ENCODE measurements around the gene MAPK8. TPM values are rescaled to one million over a fixed set of nuclear protein-coding genes. Genes with fewer than 3 reads are reported as not detected.

Gene MAPK8
- total RNA-seq, 1 experiment from 2014 or later: 71.1 TPM

DNA sequence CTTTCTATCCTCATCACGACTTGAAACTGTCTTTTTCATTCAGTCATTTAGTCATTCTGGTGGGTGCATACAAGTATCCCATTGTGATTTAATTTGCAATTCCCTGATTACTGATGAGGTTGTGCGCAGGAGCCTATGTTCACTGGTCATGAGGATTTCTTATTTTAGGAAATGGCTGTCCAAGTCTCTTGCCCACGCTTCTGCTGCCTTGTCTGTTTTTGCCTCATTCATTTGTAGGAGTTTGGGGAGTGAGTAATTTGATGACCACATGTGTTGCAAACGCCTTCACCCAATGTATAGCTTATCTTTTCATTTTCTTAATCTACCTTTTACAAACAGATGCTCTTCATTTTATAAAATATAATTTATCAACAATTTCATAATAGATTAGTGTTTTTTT is 171.1 kb downstream of the MAPK8 start:
- DNase-seq (ENCODE audit: low spot score): no peak

DNA sequence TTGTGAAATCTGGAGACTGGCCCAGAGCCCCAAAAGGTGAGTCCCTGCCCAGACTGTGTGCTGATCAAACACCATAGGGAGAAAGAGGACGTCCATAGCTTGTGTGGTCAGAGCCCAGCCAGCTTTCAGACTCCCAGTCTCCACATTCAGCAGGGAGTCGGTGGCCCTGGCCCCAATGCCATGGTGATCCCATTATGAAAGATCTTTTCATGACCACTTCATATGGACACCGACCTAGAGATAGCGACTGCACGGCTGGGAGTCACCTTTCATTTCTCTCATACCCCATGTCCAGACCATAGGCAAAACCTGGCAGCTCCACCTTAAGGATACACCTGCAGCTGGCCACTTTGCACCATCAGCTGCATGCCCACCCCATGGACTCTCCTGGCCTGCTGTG is 172.0 kb downstream of the MAPK8 start:
- no peak for DNase-seq (ENCODE audit: low spot score)

DNA sequence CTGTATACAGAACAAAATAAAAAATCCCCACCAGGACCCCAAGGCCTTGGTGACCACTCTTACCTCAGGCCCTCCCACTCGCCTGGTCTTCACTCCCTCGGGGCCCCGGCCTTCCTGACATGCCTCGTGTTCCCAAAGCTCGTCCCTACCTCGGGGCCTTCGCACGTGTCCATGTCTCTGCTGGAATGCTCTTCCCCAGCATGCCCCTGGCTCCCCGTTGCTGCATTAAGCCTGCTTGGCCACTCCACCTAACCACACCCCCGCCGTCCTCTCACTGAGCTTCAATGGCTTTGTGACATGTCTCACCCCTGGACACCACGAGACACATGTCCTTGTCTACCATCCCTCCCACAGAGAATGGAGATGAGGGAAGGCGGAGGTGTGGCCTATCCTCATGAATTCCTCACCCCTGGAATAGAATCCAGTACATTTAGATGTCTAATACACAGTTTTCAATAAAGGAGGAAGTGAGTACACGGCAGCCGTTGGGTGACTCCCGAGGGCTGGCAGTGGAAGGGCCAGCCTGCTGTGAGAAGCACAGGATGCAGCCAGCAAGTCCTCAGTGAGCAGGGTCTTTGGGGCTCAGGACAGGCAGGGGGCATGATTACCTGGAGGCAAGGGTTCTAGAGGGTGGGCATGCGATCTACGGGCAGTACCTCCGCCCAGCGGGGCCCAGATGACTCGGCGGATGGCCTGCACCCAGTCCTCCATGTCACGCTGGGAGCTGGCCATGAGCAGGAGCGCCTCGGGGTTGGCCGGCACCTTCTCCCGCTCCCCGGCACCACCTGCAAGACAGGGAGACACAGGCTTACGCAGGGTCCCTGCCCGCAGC is 172.7 kb downstream of the MAPK8 start:
- no peak for DNase-seq (ENCODE audit: low spot score)

DNA sequence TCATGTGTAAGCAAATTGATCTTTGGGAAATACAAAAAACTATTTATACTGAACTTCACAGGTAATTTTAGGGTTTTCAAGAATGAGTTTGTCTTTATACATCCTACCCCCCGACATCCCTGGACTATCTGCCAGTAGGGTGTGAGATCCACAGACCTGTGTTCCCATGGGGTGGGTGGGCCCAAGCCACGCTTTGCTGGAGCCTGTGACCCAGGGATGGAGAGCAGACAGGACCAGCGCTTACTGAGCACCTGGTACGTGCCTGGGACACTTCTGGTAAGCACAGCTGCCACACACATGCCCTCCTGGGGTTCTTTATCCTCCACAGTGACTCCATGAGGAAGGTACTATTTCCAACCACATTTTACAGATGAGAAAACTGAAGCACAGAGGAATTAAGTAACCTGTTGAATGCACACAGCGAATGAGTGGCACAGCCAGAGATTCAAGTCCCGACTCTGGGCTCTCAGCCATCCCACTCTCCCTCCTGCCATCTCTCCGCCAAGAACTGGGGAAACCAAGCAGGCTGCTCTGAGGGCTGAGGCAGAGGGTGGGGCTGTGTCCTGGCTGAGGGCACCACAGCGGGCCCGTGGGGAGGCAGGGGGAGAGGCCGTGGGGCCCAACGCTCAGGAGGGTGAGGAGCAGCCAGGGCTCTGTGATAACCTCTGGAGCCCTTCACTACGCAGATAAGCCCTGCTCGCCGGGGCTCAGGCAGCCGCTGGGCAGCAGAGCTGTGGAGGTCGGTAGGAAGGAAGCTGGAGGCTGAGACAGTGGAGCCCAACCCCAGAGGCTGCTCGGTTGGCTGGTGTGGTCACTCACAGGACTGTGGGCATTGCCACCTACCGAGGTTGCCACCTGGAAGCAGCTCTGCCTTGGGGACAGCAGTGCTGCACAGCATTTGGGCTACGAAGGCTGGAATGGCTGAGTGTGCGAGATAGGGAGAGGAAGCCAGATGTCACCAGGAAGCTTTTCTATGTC is 174.2 kb downstream of the MAPK8 start:
- DNase-seq (ENCODE audit: low spot score): no peak

DNA sequence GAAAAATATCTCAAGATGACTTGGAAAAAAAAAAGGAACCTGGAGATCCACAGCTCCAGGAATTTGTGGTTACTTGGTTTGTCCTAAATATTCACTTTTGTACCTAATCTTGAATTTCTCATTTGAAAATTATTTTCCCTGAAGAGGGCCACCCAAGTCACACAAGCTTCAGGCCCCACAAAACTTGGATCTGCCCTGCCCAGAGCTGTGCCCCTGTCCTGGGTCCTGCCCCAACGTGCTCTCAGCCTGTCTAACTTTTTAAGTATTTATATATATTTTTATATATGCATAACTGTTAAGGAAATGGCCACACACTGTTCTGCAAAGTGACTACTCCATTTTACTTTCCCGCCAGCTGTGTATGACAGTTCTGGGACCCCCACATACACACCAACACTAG is 174.9 kb downstream of the MAPK8 start:
- no peak for DNase-seq (ENCODE audit: low spot score)

DNA sequence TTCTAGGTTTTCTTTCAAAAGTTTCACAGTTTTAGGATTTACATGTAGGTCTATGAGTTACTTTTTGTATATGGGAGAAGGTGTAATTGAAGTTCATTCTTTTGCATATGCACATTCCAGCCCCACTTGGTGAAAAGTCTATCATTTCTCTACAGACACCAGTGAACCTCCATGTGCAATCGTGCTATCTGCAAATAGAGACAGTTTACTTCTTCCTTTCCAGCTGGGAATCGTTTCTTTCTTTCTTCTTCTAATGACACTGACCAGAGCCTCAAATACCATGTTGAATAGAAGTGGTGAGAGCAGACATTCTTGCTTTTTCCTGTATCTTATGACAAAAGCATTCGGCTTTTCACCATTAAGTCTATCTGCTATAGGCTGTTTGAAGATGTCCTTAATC is 175.7 kb downstream of the MAPK8 start:
- DNase-seq (ENCODE audit: low spot score): no peak

DNA sequence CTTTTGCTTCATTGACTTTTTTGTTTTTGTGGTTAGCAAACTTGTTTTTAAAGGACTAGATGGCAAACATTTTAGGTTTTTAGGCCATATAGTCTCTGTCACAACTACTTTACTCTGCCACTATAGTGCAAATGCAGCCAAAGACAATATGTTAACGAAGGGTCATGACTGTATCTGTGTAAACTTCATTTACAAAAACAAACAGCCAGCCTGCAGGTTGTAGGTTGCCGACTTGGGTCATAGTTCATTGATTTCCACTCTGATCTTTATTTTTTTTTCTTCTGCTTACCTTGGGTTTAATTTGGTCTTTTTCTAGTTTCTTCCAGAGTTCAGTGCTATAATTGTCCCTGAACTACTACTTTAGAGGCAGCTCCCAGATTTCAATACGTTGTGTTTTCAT is 178.4 kb downstream of the MAPK8 start:
- no peak for DNase-seq (ENCODE audit: low spot score)

DNA sequence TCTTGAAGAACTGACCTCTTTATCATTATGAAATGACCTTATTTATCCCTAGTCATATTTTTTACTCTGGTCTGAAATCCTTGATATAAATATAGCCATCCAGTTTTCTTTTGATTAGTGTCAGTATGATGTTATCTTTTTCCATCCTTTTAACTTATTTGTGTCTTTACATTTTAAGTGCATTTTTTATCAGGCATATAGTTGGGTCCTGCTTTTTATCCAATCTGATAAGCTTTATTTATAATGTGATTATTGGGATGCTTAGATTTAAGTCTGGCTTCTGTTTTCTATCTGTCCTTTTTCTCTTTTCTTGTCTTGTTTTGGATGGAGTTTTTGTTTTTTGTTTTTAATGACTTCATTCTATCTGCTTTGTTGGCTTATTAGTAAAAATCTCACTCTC is 179.2 kb downstream of the MAPK8 start:
- no peak for DNase-seq (ENCODE audit: low spot score)

DNA sequence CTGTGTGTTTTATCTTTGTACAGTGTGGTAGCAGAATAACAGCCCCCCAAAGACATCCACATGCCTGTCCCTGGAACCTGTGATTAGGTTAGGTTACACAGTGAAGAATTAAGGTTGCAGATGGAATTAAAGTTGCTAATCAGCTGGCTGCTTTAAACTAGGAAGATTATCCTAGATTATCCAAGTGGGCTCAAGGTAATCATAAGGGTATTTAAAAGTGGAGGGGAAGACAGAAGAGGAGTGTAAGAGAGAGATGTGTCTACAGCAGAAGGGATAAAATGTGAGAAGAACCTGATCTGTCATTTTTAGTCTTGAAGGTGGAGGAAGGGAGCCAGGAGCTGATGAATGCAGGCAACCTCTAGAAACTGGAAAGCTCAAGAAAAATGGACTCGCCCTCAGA is 180.8 kb downstream of the MAPK8 start:
- DNase-seq (ENCODE audit: low spot score): no peak

Other genes with a start within 250 kb of the MAPK8 start
- gene FRMPD2, start 32.0 kb upstream of the MAPK8 start, total RNA-seq (2014; rRNA removed; shearing (Covaris generic)): 0.02 TPM in 1 of 2 replicates, not detected in the other

Measured in H4 (cell line).